HepG2 (cell line): ENCODE data around the gene FAM177B. TPM values are rescaled to one million over a fixed set of nuclear protein-coding genes. Genes with fewer than 3 reads are reported as not detected.

Experiments
- ATAC-seq: fragments of 200-7000 bp; cut with Tn5 transposase; 3 replicates; pipeline ENCODE4 v1.9.1; 2020; ENCODE audit warnings: mild to moderate bottlenecking, moderate library complexity
- BruUV-seq: library from RNA; stranded (reverse); fragments of 400-500 nt; replicated peaks from 2 replicates; lab custom pipeline; 2021; lab: Mats Ljungman, UMichigan
- CTCF ChIA-PET: fragments of 300-600 bp; formaldehyde crosslinking; extraction: SDS; loops from one replicate; lab custom pipeline; 2021; ENCODE audit warnings: low total read pairs, inconsistent platforms, low intra/inter-chr PET ratio; lab: Yijun Ruan, JAX
- POLR2A ChIA-PET: fragments of 350-600 bp; sonication (Branson Sonifier 250); formaldehyde crosslinking; loops from one replicate; lab custom pipeline; 2020; ENCODE audit warnings: antibody characterized with exemption, inconsistent platforms; lab: Yijun Ruan, JAX
- DNase-seq: peaks from one replicate; pipeline ENCODE4 v3.0.0-alpha.2; 2015; ENCODE audit warnings: low spot score
- FAIRE-seq: peaks from 3 replicates; lab custom pipeline; 2011; peaks lifted over from hg19 to GRCh38; lab: Jason Lieb, UNC
- H2AFZ ChIP-seq: one replicate; pipeline ENCODE4 v1.6.1; 2011; ENCODE audit warnings: low read length, inconsistent platforms
- H3K27ac ChIP-seq: fragments of 300-600 bp; 3 replicates; pipeline ENCODE4 v1.8.0; 2011; ENCODE audit warnings: mixed run types, mild to moderate bottlenecking, mixed read lengths, low read length, inconsistent platforms; ENCODE audit not compliant: insufficient read depth; ENCODE audit errors: extremely low read length
- H3K27me3 ChIP-seq, 2 experiments: fragments of 200-600 bp in 1 of 2; 2 replicates in 1 of 2; 3 replicates in 1 of 2; pipeline versions ENCODE4 v1.6.0 to v1.8.0; 2011; ENCODE audit warnings: low read length in 2 of 2, mild to moderate bottlenecking in 2 of 2, moderate library complexity in 2 of 2, inconsistent platforms in 1 of 2; ENCODE audit not compliant: insufficient read depth in 2 of 2, control insufficient read depth in 1 of 2
- H3K36me3 ChIP-seq, 2 experiments: fragments of 200-600 bp in 1 of 2; replicated peaks in 1 of 2; 2 replicates in 1 of 2; 3 replicates in 1 of 2; pipeline versions ENCODE4 v1.5.1 to v1.8.0; 2011; ENCODE audit warnings: low read length in 2 of 2, inconsistent platforms in 1 of 2; ENCODE audit not compliant: insufficient read depth in 2 of 2, control insufficient read depth in 1 of 2
- H3K4me1 ChIP-seq: 2 replicates; pipeline ENCODE4 v1.5.1; 2012; ENCODE audit warnings: low read length, inconsistent platforms; ENCODE audit not compliant: insufficient read depth
- H3K4me2 ChIP-seq: 2 replicates; pipeline ENCODE4 v1.6.0; 2011; ENCODE audit warnings: low read depth, low read length, inconsistent platforms
- H3K4me3 ChIP-seq, 3 experiments: fragments of 200-600 bp in 1 of 3; sonication (generic), shearing (Covaris generic) in 1 of 3; replicated peaks in 1 of 3; 2 replicates each; pipeline ENCODE4 v1.5.1; 2011 to 2016; ENCODE audit warnings: low read length in 3 of 3, inconsistent platforms in 2 of 3, low read depth in 2 of 3, mild to moderate bottlenecking in 2 of 3, control low read depth in 1 of 3, mixed read lengths in 1 of 3; ENCODE audit not compliant: insufficient read depth in 1 of 3
- H3K79me2 ChIP-seq: one replicate; pipeline ENCODE4 v1.6.1; 2011; ENCODE audit warnings: low read length, inconsistent platforms; ENCODE audit not compliant: insufficient read depth
- H3K9ac ChIP-seq: 2 replicates; pipeline ENCODE4 v1.6.0; 2011; ENCODE audit warnings: mild to moderate bottlenecking, low read depth, low read length, inconsistent platforms; ENCODE audit not compliant: insufficient read depth
- H3K9me3 ChIP-seq: 2 replicates; pipeline ENCODE4 v1.5.1; 2012; ENCODE audit warnings: mild to moderate bottlenecking, low read length
- H4K20me1 ChIP-seq: 2 replicates; pipeline ENCODE4 v1.6.0; 2011; ENCODE audit warnings: inconsistent platforms, mild to moderate bottlenecking, low read length, moderate library complexity; ENCODE audit not compliant: insufficient read depth
- ATF7 ChIP-seq, 2 experiments: fragments of 450-650 bp in 1 of 2; sonication (generic) in 1 of 2; formaldehyde crosslinking in 1 of 2; IDR thresholded peaks; 2 replicates each; pipeline versions ENCODE4 v1.4.0 to v1.6.1; 2016 to 2020; ENCODE audit warnings: antibody characterized with exemption in 1 of 2, mild to moderate bottlenecking in 1 of 2, missing genetic modification reagents in 1 of 2
- FOXK2 ChIP-seq: fragments of 450-650 bp; IDR thresholded peaks from 2 replicates; pipeline ENCODE4 v1.6.1; 2016
- JUN ChIP-seq: sonication (generic); formaldehyde crosslinking; IDR thresholded peaks from 2 replicates; pipeline ENCODE4 v1.4.0; 2020; ENCODE audit warnings: mild to moderate bottlenecking, missing genetic modification reagents
- MXD1 ChIP-seq: sonication (generic); formaldehyde crosslinking; IDR thresholded peaks from 2 replicates; pipeline ENCODE4 v1.4.0; 2020; ENCODE audit warnings: mild to moderate bottlenecking, missing genetic modification reagents
- POLR2G ChIP-seq: fragments of 200-400 bp; formaldehyde crosslinking; IDR thresholded peaks from 2 replicates; pipeline ENCODE4 v1.6.1; 2018; ENCODE audit warnings: mild to moderate bottlenecking, low read depth, low read length, moderate library complexity
- SNAPC5 ChIP-seq: sonication (generic); formaldehyde crosslinking; IDR thresholded peaks from 2 replicates; pipeline ENCODE4 v1.8.1; 2023; ENCODE audit warnings: mild to moderate bottlenecking, missing genetic modification reagents, borderline replicate concordance
- TFDP2 ChIP-seq: sonication (generic); formaldehyde crosslinking; IDR thresholded peaks from 2 replicates; pipeline ENCODE4 v1.4.0; 2020; ENCODE audit warnings: missing genetic modification reagents
- ZNF274 ChIP-seq: sonication (generic); formaldehyde crosslinking; IDR thresholded peaks from 2 replicates; pipeline ENCODE4 v1.5.1; 2020; ENCODE audit warnings: mild to moderate bottlenecking, missing genetic modification reagents
- ZNF331 ChIP-seq: sonication (generic); formaldehyde crosslinking; IDR thresholded peaks from 2 replicates; pipeline ENCODE4 v1.4.0; 2020; ENCODE audit warnings: missing genetic modification reagents
- ZNF746 ChIP-seq: sonication (generic); formaldehyde crosslinking; IDR thresholded peaks from 2 replicates; pipeline ENCODE4 v1.8.0; 2022; ENCODE audit warnings: mild to moderate bottlenecking, missing genetic modification reagents
- ZNF761 ChIP-seq: sonication (generic); formaldehyde crosslinking; conservative IDR thresholded peaks from 2 replicates; pipeline ENCODE4 v1.4.0; 2020; ENCODE audit warnings: mild to moderate bottlenecking, missing genetic modification reagents
- WGBS: methylation state at CpG from one replicate; pipeline ENCODE4 v1.1.6; 2017; ENCODE audit warnings: low lambda C conversion rate; 5-methylcytosine and 5-hydroxymethylcytosine counted together
- in situ Hi-C: cut with HindIII; loops from 2 replicates; pipeline ENCODE4 v1.10.0; 2017; ENCODE audit warnings: low pct_unique_long_range_greater_than_20kb; ENCODE audit not compliant: extremely low pct_ligation_motif_present
- intact Hi-C: fragments of 100-400 bp; cut with micrococcal nuclease; formaldehyde crosslinking; loops from one replicate; pipeline ENCODE4 v1.10.0; 2022; ENCODE audit not compliant: unreplicated experiment
- polyA plus RNA-seq, 8 experiments: library from polyadenylated mRNA; depleted of rRNA in 3 of 8; stranded (reverse) in 7 of 8; unstranded in 1 of 8; fragments of >200 nt; fragmentation: Illumina TruSeq in 4 of 8; extraction: Trizol in 4 of 8; gene quantifications; 2 replicates each; pipeline versions ENCODE4 v1.2.1 to v1.2.3, GENCODE V29; 2011 to 2016; ENCODE audit warnings: low read depth in 4 of 8, missing spikeins in 1 of 8, mixed read lengths in 1 of 8; ENCODE audit not compliant: insufficient read depth in 1 of 8
- total RNA-seq, 5 experiments: library from RNA; depleted of rRNA; stranded (reverse); fragments of >200 nt; fragmentation: Illumina TruSeq; extraction: Trizol; gene quantifications; 2 replicates each; pipeline ENCODE4 v1.2.3, GENCODE V29; 2016; ENCODE audit warnings: low read depth in 1 of 5

FAM177B gene
- total and polyA plus RNA-seq, 2 of the 13 experiments (the other 11 are each of a cell fraction or from before 2014, with no cell fraction given): 0.05 TPM; not detected in 1

GRCh38 chr1:222750651-222751050 is 13.6 kb downstream of the FAM177B start:
- no peak for FAIRE-seq

More at GRCh38 chr1:222750651-222751050, 13.6 kb downstream of the FAM177B start:
- no peak for ATAC-seq
- H3K79me2 ChIP-seq: no peaks in the 10 kb centered on the region
- 37% methylated on average over 1 of the region's 1 CpG for WGBS
- no peak overlapping the region for H2AFZ ChIP-seq
- DNase-seq: no peak
- H3K9ac ChIP-seq: no peak overlapping the region
- H4K20me1 ChIP-seq: no peaks in the 10 kb centered on the region
- H3K36me3 ChIP-seq: no peaks in the 10 kb centered on the region
- ChIA-PET CTCF (no interaction called here), POLR2A (no interaction called here)
- H3K9me3 ChIP-seq: no peaks in the 10 kb centered on the region
- no peaks in the 10 kb centered on the region for H3K4me1 ChIP-seq
- H3K4me3 ChIP-seq: no peak overlapping the region
- intact Hi-C loops (no loop called here), in situ Hi-C loops (no loop called here)
- no peak overlapping the region for H3K27ac ChIP-seq
- H3K27me3 ChIP-seq: peaks cover 1 to 11% of the 10 kb centered on the region in 2 experiments; a peak in 3 of 5 replicates
- BruUV-seq: no TSS peak
- no peak for TF ChIP-seq ZNF331 (CRISPR knock-in tag)
- no peak for TF ChIP-seq FOXK2
- TF ChIP-seq ATF7 (IDR thresholded peaks at IDR 0.05): no peak
- TF ChIP-seq ATF7 (CRISPR knock-in tag; IDR thresholded peaks at IDR 0.05): no peak
- no peak for TF ChIP-seq JUN (CRISPR knock-in tag)
- TF ChIP-seq POLR2G: no peak
- TF ChIP-seq ZNF274: no peak
- no peak for TF ChIP-seq SNAPC5 (CRISPR knock-in tag)
- TF ChIP-seq ZNF746 (CRISPR knock-in tag): no peak
- no peak for TF ChIP-seq ZNF761 (CRISPR knock-in tag)
- TF ChIP-seq TFDP2: no peak
- no peak for TF ChIP-seq MXD1
- H3K4me2 ChIP-seq: no peak overlapping the region
